ENCODE measurements around the gene IGSF8. TPM values are rescaled to one million over a fixed set of nuclear protein-coding genes. Genes with fewer than 3 reads are reported as not detected.
A peak's percentile ranks its signal among the peaks of the same experiment; 100 is the strongest.

Gene IGSF8
- total RNA-seq, 1 donor from 2014 or later = 37.9 TPM

GRCh38 chr1:160089883-160090282 is 8.5 kb downstream of the IGSF8 start:
- no peak for TF ChIP-seq CTCF (IDR thresholded peaks at IDR 0.05)
- H3K27ac ChIP-seq = no peak overlapping the region
- no peak overlapping the region for H3K4me3 ChIP-seq
- H3K9me3 ChIP-seq = no peaks in the 10 kb centered on the region
- H3K27me3 ChIP-seq = no peaks in the 10 kb centered on the region
- intact Hi-C loops (cut with DNase I) = loop anchor here (5.0 kb wide), 2 partner anchors 58 to 162 kb away; partner anchors contain the start of gene PIGM
- H3K36me3 ChIP-seq = peaks cover 47 to 64% of the 10 kb centered on the region in 2 donors
- peaks cover 4 to 12% of the 10 kb centered on the region in 2 donors for H3K4me1 ChIP-seq
- DNase-seq (ENCODE audit: low spot score in 2 of 2) = no peak

GRCh38 chr1:160087118-160087662 is 11.2 kb downstream of the IGSF8 start:
- Histone ChIP-seq H3K36me3 (peaks cover 21 to 39% of the 10 kb centered on the region in 2 donors), H3K9me3 (no peaks in the 10 kb centered on the region), H3K4me3 (no peak overlapping the region), H3K27ac (peak overlapping the region; percentile 82 to 84), H3K4me1 (peaks cover 7 to 19% of the 10 kb centered on the region in 2 donors), H3K27me3 (no peaks in the 10 kb centered on the region)
- TF ChIP-seq CTCF (IDR thresholded peaks at IDR 0.05) = no peak
- intact Hi-C loops (cut with DNase I) = loop anchor here (5.0 kb wide), 2 partner anchors 55 to 165 kb away; partner anchors contain the start of gene PIGM
- DNase-seq (ENCODE audit: low spot score in 2 of 2) = no peak

- peaks cover 7 to 21% of the 10 kb centered on the region in 2 donors for H3K4me1 ChIP-seq
- no peak for DNase-seq (ENCODE audit: low spot score in 2 of 2)
- H3K4me3 ChIP-seq = peak overlapping the region in 1 of 2 donors; percentile 39
- peaks cover 14 to 32% of the 10 kb centered on the region in 2 donors for H3K36me3 ChIP-seq
- H3K27ac ChIP-seq = peak overlapping the region; percentile 82 to 84
- H3K9me3 ChIP-seq = no peaks in the 10 kb centered on the region
- no peak for TF ChIP-seq CTCF (IDR thresholded peaks at IDR 0.05)
- intact Hi-C loops (cut with DNase I) = loop anchor here (1.0 to 5.0 kb wide), 3 partner anchors 12 to 166 kb away; partner anchors contain the start of genes IGSF8 and PIGM
- H3K27me3 ChIP-seq = no peaks in the 10 kb centered on the region
Observed at GRCh38 chr1:160086456-160086892, 11.9 kb downstream of the IGSF8 start.

- no peaks in the 10 kb centered on the region for H3K9me3 ChIP-seq
- H3K36me3 ChIP-seq = peaks cover 9 to 26% of the 10 kb centered on the region in 2 donors
- TF ChIP-seq CTCF (IDR thresholded peaks at IDR 0.05) = peak; percentile 74 to 87 (median 84)
- no peaks in the 10 kb centered on the region for H3K27me3 ChIP-seq
- peaks cover 7 to 25% of the 10 kb centered on the region in 2 donors for H3K4me1 ChIP-seq
- peak overlapping the region in 1 of 2 donors; percentile 39 for H3K4me3 ChIP-seq
- peak in 1 of 2 donors; percentile 92 for DNase-seq (ENCODE audit: low spot score in 2 of 2)
- intact Hi-C loops (cut with DNase I) = loop anchor here (1.0 to 5.0 kb wide), 3 partner anchors 12 to 166 kb away; partner anchors contain the start of genes IGSF8 and PIGM
- peak overlapping the region; percentile 82 to 84 for H3K27ac ChIP-seq
Observed at GRCh38 chr1:160085686-160086455, 12.5 kb downstream of the IGSF8 start.

- Histone ChIP-seq H3K4me1 (peaks cover 7 to 27% of the 10 kb centered on the region in 2 donors), H3K27ac (peak overlapping the region; percentile 82 to 84), H3K27me3 (no peaks in the 10 kb centered on the region), H3K36me3 (peaks cover 3 to 17% of the 10 kb centered on the region in 2 donors), H3K9me3 (no peaks in the 10 kb centered on the region), H3K4me3 (peak overlapping the region in 1 of 2 donors; percentile 26)
- DNase-seq (ENCODE audit: low spot score in 2 of 2) = peak in 1 of 2 donors; percentile 85
- TF ChIP-seq CTCF (IDR thresholded peaks at IDR 0.05) = no peak
- intact Hi-C loops (cut with DNase I) = loop anchor here (5.0 kb wide), 3 partner anchors 38 to 167 kb away; partner anchors contain the start of gene PIGM
Observed at GRCh38 chr1:160084771-160085321, 13.6 kb downstream of the IGSF8 start.

Data from ascending aorta (tissue), 2 donors.